ENCODE data around the gene RNF223. TPM values are rescaled to one million over a fixed set of nuclear protein-coding genes. Genes with fewer than 3 reads are reported as not detected.
"Not testable (repeated sequence)": the region's sequence is repeated elsewhere in the genome, so short reads cannot be mapped to it uniquely, and the experiment has no call there.

The RNF223 gene
- total RNA-seq, 1 donor from 2014 or later, result 0.05 TPM

DNA sequence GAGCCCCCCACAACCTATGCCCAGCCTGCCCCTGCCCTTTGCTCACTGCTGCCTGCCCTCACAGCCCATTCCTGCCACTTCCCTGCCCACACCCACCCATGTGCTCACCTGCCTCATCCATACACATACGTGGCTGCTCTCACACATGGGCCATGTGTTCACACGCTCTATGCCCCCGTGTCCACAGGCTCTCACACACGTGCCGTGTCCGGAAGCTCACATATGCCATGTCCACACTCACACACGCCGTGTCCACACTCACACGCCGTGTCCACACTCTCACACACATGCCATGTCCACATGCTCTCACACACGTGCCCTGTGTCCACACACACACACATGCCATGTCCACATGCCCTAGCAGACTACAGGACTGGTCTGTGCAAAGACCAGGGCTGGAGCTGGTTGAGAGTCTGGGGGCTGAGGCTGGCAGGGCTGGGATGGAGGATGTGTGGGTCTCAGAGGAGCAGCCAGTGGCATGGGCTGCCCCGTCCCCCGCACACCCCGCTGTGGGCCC, 583 bp upstream of the RNF223 start:
- no peak for DNase-seq (ENCODE audit: low read depth)

DNA sequence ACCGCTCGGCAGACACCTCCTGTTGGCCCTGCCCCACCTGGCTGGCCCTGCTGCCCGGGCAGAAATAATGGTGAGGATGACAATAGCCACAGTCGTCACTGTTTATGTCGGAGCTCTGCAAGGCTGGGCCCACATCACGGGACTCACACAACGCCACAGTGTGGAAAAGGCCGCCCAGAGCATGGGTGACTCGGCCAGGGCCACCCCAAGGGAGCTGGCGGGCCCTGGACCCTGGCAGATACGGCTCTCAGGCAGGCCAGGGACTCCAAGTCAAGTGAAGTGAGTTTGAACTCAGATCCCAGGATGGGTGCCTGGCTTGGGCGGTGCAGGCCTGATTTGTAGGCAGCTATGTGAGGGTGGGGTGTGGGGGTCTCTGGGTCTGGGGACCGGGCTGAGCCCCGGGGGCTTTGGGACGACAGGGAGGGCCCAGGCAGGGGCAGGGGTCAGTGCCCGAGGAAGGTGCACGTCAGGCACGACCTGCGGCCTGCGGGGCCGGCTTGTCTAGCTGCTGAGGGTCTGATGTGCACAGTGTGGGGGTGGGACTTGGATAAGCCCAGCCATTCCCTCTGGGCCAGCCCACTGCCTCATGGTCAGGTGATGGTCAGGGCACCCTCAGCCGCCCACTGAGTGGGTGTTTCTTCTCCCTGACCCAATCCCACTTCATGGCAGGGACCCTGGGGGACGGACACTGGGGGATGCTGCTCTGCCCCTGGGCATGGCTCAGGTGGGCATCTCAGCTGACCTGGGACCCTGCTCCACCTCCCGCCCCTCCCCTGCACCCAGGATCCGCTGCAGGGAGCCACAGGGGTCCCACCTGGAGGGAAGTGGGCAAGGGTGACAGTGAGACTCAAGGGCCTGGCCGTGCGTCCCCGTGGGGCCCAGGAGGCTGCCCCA, 1.0 kb downstream of the RNF223 start:
- DNase-seq (ENCODE audit: low read depth), result no peak

DNA sequence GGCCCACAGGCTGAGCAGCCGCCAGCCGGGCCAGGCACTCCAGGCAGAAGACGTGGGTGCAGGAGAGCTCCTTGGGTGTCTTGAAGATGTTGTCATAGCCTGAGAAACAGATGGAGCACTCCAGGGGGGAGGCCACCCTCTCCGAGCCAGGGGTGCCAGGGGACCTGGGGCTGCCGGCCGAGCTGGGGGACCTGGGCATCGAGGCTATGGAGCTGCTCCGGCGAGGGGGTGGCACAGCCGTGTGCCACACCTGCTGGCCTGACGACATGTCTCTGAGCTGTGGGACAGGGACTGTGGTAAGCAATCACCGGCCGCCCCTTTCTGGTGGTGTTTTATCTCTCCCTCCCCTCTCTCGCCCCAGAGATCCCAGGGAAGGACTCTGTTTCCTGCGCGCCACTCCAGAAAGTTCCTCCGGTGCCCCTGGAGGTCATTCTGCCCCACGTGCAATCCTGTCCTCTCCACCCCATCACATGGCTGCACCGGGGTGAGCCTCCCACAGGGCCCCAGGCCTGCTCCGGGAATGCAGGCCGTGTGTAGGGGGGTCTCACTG, 1.7 kb downstream of the RNF223 start:
- DNase-seq (ENCODE audit: low read depth), result no peak

DNA sequence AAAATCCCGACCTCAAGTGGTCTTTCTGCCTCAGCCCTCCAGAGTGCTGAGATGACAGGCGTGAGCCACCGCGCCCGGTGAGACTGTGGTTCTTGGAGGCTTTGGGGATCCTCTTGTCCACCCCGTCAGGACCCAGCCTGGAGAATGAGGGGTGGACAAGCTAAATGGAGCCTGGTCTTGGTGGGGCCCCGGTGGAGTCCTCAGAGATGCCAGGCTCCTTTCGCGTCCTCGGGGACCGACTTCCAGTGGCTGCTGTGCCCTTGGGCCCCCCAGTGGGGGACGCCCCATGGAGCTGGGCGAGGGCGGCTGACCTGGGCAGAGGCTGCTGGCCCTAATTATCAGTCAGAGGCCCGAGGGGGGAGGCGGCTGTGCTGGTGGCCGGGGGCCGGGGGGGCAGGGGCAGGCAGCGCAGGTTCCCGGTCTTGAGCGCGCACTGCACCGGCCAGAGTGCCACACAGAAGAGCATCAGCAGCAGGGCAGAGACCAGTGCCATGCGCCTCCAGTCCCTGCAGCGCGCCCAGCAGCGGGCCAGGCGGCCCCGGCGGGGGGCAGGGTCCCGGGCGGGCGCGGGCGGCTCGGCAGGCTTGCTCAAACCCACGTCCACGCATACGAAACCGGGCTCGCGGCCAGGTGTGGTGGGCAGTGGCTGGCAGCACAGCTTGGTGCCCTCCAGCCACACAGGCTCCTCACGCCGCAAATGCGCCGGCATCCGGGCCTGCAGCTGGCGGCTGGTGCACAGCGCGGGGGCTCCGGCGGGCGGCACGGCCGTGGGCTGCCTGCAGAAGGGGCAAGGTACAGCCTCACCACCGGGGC, 2.4 kb downstream of the RNF223 start:
- no peak for DNase-seq (ENCODE audit: low read depth)

DNA sequence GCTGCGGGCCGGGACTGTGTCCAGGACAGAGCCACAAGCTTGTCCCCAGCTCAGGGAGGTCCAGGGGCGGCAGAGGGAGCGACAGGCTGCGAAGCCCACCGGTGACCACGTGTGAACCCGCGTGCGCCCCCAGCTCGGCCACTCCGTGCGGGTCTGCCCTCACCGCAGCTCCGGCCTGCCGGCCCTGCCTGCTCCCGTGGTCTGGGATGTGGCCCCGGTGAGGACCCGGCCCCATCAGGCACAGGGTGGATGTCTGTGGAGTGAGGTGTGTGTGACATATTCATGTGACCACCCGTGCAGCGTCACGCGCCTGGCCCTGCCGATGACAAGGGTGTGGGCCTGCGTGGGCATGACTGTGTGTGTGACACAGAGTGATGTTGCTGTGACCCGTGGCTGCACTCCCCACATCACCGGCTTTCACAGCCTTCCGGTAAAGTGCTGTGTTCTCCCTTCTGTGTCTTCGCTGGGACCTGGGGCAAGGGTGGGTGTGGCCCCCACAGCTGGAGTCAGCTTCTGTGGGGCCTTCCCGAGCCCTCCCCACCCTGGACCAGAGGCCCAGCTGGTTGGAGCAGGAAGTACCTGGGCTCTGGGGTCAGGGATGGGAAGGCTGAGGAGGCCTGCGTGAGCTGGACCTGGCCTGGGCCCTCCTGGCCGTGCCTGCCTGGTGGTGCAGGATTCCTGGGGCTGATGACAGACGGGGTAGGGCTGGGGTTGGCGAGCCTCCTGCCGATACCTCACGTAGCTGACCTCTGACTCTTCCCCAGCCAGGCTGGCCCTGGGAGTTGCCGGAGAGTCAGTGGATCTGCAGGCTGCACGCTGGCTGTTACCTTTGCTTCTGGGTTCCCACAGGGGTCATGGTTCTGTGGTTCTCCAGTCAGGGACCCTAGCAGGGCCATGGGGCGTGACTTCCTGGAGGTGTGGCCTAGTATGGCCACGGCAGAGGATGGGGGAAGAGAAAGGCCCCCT, 4.1 kb downstream of the RNF223 start:
- no peak for DNase-seq (ENCODE audit: low read depth)

DNA sequence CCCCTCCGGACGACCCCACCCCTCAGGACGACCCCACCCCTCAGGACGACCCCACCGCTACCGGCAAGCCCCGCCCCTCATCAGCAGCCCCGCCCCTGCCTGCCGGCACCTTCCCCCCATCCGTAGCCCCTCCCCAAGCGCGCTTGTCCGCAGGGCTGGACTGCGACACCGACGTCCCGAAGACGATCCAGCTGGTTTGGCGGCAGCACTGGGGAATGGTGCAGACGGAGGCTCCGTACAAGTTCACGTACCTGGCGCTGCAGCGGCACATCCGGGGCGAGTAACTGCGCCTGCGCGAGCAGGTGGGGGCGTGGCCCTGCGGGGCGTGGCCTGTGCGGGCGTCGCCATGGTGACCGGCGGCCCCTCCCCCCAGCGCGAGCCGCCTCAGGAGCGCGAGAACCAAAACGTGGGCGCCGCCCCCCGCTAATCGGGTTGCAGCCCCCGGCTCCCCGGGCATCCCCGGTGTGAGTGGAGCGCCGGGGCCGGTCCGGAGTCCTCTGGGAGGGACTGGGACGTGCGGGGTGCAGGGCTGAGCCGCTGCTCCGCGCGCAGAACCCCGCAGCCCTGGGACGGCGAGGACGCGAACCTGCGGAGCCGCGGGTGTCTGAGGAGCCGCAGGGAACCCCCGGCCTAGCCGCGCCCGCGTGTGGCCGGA, 4.9 kb downstream of the RNF223 start:
- DNase-seq (ENCODE audit: low read depth), result no peak

DNA sequence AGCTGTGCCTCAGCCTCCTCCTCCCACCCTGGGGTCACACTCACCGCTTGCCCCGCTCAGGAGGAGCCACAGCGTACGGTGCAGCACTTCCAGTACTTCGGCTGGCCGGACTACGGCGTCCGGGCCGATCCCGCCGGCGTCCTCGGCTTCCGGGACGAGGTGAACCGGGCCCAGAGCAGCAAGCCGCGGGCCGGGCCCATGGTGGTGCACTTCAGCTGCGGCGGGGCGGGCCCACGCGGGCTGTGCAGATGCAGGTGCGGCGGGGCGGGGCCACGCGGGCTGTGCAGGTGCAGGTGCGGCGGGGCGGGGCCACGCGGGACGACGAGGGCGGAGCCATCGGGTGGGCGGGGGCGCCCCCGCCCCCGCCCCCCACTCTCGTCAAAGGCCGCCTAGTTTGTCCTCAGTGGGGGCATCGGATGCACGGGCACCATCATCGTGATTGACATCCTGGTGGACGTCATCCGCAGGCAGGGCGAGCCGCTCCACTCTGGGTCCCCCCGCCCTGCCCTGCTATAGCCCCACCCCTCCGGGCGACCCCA, 5.5 kb downstream of the RNF223 start:
- DNase-seq (ENCODE audit: low read depth), result no peak

DNA sequence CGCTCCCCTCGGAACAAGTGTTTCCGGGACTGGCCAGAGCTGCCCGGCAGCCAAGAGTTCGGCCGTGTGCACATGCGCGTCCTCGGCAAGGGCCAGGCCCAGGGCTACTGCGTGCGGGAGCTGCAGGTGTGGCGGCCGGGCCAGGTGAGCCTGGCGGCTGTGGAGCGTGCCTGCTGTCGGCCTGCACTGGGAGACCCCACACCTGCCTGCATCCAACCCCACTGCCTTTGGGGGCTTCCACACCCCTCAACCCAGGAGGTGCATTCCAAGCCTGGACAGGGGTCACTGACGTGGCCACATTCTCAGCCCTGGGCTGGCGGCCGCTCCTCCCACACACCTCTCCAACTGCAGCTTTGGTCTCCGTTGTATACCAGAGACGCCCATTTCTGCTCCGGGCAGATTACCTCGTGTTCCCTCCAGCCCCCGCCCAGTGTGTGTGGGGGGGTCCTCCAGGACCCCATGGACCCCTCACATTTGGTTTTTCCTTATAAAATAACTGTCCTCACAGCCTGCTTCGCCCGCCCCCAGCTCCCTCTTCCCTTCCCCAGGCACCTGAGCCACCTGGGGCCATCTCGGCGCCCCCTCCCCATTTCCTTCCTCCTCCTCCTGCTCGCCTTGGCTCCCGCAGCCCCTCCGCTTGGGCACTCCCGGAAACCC, 6.1 kb downstream of the RNF223 start:
- DNase-seq (ENCODE audit: low read depth), result no peak

DNA sequence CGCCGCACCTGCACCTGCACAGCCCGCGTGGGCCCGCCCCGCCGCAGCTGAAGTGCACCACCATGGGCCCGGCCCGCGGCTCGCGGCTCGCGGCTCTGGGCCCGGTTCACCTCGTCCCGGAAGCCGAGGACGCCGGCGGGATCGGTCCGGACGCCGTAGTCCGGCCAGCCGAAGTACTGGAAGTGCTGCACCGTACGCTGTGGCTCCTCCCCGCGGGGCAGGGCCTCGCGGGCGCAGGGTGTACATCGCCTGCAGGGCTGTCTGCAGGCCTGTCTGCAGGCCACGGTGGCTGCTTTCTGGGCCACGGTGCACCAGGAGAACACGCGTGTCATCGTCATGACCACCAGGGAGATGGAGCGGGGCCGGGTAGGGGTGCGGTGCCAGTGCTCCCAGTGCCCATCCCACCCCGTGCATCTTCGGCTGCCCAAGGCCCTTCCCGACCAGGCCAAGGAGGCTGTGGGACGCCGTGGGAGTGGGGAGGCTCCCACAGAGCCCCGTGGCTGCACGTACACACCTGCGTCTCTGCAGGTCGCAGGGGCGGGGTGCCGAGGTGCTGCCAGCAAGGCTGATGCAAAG, 6.7 kb downstream of the RNF223 start:
- DNase-seq (ENCODE audit: low read depth), result no peak

DNA sequence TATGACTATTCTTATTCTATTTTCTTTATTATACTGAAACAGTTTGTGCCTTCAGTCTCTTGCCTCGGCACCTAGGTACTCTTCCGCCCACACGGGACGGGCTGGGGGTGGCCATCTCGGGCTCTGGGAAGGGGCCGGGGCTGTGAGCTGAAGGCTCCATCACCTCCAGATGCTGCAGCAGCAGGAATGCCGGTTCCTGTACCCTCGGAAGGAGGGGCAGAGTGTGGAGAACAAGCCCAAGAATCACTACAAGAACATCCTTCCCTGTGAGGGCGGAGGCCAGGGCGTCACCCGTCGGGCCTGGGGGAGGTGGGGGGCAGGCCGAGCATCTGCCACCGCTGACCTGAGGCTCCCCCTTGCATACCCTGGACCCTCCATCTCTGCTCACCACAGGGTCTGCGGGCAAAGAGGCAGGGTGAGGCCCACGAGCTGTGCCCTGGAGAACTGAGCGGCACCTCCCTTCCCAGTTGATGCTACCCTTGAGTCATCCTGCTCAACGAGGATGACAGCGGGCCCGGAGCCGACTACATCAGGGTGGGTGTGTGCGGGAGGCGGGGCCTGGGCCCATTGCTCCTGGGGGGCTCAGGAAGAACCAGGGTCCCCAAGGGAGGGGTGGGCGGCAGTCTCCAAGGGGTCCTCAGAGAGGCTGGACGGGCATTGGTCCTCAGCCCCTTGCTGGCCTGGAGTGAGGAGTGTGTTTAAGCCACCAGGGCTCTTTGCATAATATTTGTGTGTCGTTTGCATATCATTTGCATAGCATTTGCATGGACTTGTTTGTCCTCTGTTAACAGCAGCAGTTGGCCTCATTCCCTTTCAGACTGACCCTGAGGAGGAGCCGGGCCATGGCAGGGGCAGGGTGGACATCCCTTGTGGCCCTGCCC, 7.5 kb downstream of the RNF223 start:
- no peak for DNase-seq (ENCODE audit: low read depth)

DNA sequence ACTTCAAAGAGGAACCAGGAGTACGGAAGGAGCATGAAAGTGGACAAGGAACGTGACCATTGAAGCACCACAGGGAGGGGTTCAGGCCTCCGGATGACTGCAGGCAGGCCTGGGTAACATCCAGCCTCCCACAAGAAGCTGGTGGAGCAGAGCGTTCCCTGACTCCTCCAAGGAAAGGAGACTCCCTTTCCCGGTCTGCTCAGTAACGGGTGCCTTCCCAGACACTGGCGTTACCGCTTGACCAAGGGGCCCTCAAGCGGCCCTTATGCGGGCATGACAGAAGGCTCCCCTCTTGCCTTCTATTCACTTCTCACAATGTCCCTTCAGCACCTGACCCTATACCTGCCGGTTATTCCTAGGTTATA, 8.2 kb downstream of the RNF223 start:
- not testable (repeated sequence) for DNase-seq (ENCODE audit: low read depth)

DNA sequence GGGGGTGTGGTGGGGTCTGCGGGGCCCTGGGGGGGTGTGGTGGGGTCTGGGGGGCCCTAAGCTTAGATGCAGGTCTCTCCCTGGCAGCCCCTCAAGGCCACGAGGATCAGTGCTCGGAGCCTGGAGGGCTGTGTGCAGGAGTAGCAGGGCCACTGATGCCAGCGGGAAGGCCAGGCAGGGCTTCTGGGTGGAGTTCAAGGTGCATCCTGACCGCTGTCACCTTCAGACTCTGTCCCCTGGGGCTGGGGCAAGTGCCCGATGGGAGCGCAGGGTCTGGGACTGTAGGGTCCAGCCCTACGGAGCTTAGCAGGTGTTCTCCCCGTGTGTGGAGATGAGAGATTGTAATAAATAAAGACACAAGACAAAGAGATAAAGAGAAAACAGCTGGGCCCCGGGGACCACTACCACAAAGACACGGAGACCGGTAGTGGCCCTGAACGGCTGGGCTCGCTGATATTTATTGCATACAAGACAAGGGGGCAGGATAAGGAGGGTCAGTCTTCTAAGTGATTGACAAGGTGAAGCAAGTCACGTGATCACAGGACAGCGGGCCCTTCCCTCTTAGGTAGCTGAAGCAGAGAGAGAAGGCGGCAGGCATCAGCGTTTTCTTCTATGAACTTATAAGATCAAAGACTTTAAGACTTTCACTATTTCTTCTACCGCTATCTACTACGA, 8.7 kb downstream of the RNF223 start:
- no peak for DNase-seq (ENCODE audit: low read depth)

DNA sequence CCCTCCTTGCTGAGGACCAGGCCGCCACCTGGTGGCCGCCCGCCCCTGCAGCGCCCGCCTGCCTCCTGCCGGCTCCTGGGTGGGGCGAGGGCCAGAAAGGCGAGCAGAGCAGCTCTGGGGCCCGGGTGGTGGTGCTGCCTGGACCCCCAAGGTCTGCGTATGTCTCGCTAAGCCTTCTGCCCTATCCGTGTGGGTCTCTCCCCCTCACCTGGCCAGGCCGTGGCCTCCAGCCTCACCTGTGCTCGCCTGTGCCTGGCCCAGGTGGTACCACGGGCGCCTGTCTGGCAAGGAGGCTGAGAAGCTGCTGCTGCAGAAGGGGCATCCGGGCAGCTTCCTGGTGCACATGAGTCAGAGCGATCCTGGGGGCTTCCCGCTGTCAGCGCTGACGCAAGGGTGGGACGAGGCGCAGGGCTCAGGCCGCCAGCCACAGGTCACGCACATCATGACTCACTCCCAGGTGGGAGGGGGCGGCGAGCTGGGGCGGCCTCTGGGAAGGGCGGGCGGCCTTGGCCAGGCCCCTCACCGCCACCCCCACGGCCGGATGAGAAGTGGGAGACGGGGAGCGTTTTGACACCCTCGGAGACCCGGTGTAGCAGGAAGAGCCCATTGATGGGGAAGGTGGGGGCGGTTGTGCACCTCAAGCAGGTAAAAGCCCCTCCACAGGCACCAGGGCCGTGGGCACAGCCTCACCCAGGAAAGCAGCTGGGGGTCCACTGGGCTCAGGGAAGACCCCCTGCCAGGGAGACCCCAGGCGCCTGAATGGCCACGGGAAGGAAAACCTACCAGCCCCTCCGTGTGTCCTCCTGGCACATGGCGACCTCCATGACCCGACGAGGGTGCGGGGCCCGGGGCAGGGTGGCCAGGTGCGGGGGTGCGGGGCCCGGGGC, 9.9 kb downstream of the RNF223 start:
- DNase-seq (ENCODE audit: low read depth), result no peak

DNA sequence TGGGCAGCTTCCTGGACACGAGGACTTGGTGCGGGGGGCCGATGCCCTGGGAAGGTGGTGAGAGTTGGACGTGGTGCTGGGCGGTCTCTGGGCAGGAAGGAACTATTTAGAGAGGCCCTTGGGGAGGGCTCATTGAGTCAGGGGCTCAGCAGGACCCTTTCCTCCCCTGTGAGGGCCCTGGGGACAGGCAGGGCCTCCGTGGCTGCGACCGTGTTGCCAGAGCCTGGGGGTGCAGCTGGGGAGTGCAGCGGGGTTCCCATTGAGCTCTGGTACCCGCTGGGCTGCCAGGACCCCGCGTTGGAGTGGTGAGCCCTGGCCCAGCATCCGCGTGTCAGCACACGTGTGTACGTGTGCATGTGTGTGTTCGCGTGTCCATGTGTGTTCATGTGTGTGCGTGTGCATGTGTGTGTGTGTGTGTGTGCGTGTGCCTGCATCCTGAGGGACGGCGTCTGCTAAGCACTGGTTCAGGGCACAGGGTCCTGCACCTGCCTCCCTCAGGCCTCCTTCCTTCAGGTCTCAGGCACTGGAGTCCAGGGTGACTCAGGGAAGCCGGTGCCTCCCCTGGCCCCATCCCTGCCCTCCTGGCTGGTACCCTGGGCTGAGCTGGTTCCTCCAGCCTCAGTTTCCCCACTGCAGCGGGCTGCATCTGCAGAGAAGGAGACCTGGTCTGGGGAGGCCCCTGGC, 10.7 kb downstream of the RNF223 start:
- no peak for DNase-seq (ENCODE audit: low read depth)

DNA sequence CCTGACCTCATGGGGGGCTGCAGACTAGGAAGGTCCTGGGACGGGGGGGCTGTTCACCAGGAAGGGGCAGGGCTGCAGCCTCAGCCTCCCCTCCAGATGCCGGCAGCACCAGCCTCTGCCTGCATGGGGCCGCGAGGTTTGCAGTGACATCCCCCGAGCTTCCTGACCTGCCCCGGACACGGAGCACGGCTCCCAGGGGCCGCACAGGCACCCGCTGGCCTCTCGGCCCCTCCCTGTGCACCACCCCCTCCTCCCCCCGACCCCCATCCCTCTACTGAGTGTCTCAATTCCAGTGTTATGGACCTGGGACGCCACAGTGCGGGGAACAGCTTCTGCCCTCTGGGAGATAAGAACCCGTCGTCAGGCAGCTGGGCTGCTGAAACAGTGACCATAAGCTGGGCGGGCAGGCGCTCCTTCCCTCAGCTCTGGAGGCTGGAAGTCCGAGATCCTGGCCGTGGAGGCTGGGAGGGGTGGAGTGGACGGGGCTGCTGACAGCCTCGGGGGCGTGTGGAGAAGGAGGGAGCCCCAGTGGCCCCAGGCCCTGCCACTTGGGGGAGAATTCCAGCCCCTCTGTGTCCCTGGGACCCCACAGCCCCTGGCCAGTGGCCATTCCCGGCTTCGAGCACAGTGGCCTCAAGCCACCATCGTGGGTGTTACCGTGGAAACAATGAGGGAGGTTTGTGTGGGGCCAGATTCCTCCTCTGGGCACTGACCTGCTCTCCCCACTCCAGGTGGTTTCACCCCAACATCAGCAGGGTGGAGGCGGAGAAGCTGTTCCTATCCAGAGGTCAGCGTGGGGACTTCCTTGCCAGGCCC, 11.6 kb downstream of the RNF223 start:
- DNase-seq (ENCODE audit: low read depth), result no peak
